Tibial artery (tissue), 4 donors: ENCODE measurements around the gene AP2M1.
A peak's percentile ranks its signal among the peaks of the same experiment; 100 is the strongest.

Experiments used
- DNase-seq, 2 donors: peaks; one replicate each; pipeline ENCODE4 v3.0.0-alpha.2; 2019
- H3K27ac ChIP-seq, 2 donors: fragments of 200-600 bp; sonication (generic) in 1 of 2; 1 replicate in 1 of 2; 2 replicates in 1 of 2; pipeline ENCODE4 v1.5.1; 2018 to 2019; ENCODE audit warnings: mild to moderate bottlenecking in 1 of 2
- H3K27me3 ChIP-seq, 2 donors: fragments of 200-600 bp; sonication (generic) in 1 of 2; one replicate each; pipeline versions ENCODE4 v1.5.1 to v1.6.0; 2016 to 2019
- H3K36me3 ChIP-seq, 3 donors: fragments of 200-600 bp; sonication (generic) in 2 of 3; one replicate each; pipeline ENCODE4 v1.5.1; 2016 to 2019; ENCODE audit warnings: mild to moderate bottlenecking in 2 of 3
- H3K4me1 ChIP-seq, 4 donors: fragments of 200-600 bp; sonication (generic) in 2 of 4; 1 replicate in 3 of 4; 2 replicates in 1 of 4; pipeline ENCODE4 v1.5.1; 2016 to 2019
- H3K4me3 ChIP-seq, 2 donors: fragments of 200-600 bp; sonication (generic) in 1 of 2; 1 replicate in 1 of 2; 2 replicates in 1 of 2; pipeline ENCODE4 v1.5.1; 2018 to 2019; ENCODE audit warnings: mild to moderate bottlenecking in 2 of 2
- H3K9me3 ChIP-seq, 3 donors: fragments of 200-600 bp; sonication (generic) in 1 of 3; one replicate each; pipeline ENCODE4 v1.5.1; 2016 to 2019
- intact Hi-C: fragments of 100-400 bp; cut with DNase I; formaldehyde crosslinking; loops from one replicate; pipeline ENCODE4 v1.15.0; 2023; ENCODE audit warnings: low total_unique reads
- TF ChIP-seq, protein P1 (sequence below), 2 experiments: fragments of 200-600 bp in 1 of 2; fragments of 450-650 bp in 1 of 2; IDR thresholded peaks; one replicate each; pipeline ENCODE4 v1.5.1; 2017 to 2019; ENCODE audit warnings: antibody characterized with exemption in 2 of 2, mild to moderate bottlenecking in 1 of 2, moderate library complexity in 1 of 2

The AP2M1 gene

DNA sequence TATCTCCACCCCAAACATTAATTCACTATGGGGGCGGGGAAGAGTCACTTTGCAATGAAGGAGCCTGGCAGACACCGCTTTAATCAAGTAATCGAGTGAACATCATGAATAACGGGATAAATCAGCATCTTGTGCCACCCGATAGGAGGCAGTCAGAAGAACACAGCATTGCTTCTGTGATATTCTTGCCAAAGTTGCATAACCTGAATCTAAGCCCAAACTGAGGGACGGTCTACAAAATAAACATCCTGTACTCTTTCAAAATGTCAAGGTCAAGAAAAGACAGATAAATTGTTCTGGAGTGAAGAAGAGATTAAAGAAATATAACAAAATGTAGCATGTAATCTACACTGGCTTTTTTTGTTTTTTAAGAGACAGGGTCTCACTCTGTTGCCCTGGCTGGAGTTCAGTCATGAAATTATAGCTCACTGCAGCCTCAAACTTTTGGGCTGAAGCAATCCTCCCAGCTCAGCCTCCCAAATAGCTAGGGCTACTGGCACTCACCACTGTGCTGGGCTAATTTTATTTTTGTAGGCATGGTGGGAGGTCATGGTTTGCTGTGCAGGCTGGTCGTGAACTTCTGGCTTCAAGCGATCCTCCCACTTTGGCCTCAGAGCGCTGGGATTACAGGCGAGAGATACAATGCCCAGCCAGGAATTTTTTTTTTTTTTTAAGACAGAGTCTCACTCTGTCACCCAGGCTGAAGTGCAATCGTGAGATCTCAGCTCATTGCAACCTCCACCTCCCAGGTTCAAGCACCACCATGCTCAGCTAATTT is 34.7 kb downstream of the AP2M1 start:
- no peaks in the 10 kb centered on the region for H3K36me3 ChIP-seq
- H3K4me1 ChIP-seq = no peaks in the 10 kb centered on the region
- TF ChIP-seq, protein P1, sequence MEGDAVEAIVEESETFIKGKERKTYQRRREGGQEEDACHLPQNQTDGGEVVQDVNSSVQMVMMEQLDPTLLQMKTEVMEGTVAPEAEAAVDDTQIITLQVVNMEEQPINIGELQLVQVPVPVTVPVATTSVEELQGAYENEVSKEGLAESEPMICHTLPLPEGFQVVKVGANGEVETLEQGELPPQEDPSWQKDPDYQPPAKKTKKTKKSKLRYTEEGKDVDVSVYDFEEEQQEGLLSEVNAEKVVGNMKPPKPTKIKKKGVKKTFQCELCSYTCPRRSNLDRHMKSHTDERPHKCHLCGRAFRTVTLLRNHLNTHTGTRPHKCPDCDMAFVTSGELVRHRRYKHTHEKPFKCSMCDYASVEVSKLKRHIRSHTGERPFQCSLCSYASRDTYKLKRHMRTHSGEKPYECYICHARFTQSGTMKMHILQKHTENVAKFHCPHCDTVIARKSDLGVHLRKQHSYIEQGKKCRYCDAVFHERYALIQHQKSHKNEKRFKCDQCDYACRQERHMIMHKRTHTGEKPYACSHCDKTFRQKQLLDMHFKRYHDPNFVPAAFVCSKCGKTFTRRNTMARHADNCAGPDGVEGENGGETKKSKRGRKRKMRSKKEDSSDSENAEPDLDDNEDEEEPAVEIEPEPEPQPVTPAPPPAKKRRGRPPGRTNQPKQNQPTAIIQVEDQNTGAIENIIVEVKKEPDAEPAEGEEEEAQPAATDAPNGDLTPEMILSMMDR (IDR thresholded peaks at IDR 0.05) = no peak
- intact Hi-C loops = no loop called here
- no peaks in the 10 kb centered on the region for H3K9me3 ChIP-seq
- H3K4me3 ChIP-seq = no peak overlapping the region
- no peak overlapping the region for H3K27ac ChIP-seq
- DNase-seq = peak in 1 of 2 donors; percentile 53
- peaks cover 0 to 7% of the 10 kb centered on the region in 2 donors for H3K27me3 ChIP-seq

DNA sequence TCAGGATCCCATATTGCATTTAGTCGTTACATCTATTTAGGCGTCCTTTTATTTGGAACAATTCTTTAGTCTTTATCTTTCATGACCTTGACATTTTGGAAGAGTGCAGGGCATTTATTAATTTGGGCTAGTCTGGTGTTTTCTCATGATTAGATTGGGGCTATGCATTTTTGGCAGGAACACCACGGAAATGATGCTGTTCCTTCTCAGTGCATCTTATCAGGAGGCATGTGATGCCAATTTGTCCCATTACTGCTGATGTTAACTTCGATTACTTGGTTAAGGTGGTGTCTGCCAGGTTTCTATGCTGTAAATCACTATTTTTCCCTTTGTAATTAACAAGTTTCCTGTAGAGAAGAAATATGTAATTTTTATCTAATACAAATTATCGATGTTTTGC is 36.6 kb downstream of the AP2M1 start:
- Histone ChIP-seq H3K36me3 (no peaks in the 10 kb centered on the region), H3K9me3 (no peaks in the 10 kb centered on the region), H3K27ac (no peak overlapping the region), H3K4me3 (no peak overlapping the region), H3K27me3 (peaks cover 0 to 7% of the 10 kb centered on the region in 2 donors), H3K4me1 (no peaks in the 10 kb centered on the region)
- DNase-seq = no peak
- TF ChIP-seq, protein P1 (IDR thresholded peaks at IDR 0.05) = no peak
- intact Hi-C loops = no loop called here

DNA sequence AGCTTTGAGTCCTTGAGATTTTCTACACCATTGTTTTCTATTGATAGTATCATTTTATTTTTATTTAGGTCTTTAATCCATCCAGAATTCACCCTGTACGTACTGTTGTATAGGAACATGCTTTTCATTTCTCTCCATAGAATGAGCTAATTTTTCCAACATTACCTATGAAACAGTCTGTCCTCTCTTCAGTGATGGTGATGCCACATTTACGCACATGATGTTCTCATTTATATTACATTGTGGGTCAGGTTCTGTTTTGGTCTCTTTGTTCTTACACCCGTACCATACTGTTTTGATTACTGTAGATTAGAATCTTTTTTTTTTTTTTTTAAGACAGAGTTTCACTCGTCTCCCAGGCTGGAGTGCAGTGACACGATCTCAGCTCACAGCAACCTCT is 37.1 kb downstream of the AP2M1 start:
- Histone ChIP-seq H3K9me3 (no peaks in the 10 kb centered on the region), H3K27ac (no peak overlapping the region), H3K27me3 (peaks cover 0 to 3% of the 10 kb centered on the region in 2 donors), H3K4me3 (no peak overlapping the region), H3K4me1 (no peaks in the 10 kb centered on the region), H3K36me3 (no peaks in the 10 kb centered on the region)
- TF ChIP-seq, protein P1 (IDR thresholded peaks at IDR 0.05) = no peak
- DNase-seq = no peak
- intact Hi-C loops = no loop called here

DNA sequence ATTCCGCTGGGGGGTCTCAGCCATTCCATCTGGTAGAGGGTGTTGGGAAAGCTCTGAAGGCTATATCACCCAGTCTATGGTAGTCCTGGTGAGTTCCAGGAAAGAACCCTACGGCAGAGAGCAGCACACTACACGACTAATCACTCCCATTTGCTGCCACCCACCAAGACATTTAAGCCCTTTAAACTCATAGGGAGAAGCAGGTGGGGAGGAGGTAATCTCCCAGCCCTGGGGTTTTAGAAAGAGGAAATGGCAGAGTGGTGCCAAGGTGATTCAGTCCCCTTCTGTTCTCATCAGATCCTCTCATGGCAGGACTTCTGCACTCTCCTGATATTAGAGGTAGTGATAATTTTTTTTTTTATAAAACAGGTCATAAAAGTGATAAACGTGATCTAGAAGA is 44.2 kb downstream of the AP2M1 start:
- Histone ChIP-seq H3K27me3 (peaks cover 0 to 17% of the 10 kb centered on the region in 2 donors), H3K4me1 (no peaks in the 10 kb centered on the region), H3K4me3 (no peak overlapping the region), H3K9me3 (no peaks in the 10 kb centered on the region), H3K27ac (no peak overlapping the region), H3K36me3 (no peaks in the 10 kb centered on the region)
- TF ChIP-seq, protein P1 (IDR thresholded peaks at IDR 0.05) = no peak
- no peak for DNase-seq
- intact Hi-C loops = no loop called here

DNA sequence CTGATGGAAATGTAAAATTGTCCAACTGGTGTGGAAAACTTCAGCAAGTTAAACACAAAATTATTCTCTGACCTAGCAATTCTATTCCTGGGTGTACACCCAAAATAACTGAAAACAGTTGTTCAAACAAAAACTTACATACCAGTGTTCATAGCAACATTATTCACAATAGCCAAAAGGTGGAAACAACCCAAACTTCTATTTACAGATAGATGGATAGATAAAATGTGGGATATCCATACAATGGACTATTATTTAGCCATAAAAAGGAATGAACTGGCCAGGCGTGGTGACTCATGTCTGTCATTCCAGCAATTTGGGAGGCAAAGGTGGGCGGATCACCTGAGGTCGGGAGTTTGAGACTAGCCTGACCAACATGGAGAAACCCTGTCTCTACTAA is 47.9 kb downstream of the AP2M1 start:
- Histone ChIP-seq H3K4me3 (no peak overlapping the region), H3K36me3 (no peaks in the 10 kb centered on the region), H3K4me1 (no peaks in the 10 kb centered on the region), H3K27ac (no peak overlapping the region), H3K9me3 (no peaks in the 10 kb centered on the region), H3K27me3 (peaks cover 0 to 30% of the 10 kb centered on the region in 2 donors)
- TF ChIP-seq, protein P1 (IDR thresholded peaks at IDR 0.05) = no peak
- intact Hi-C loops = no loop called here
- DNase-seq = no peak
